K562 (cell line): Measurements from ENCODE around the gene ZFYVE28. TPM values are rescaled to one million over a fixed set of nuclear protein-coding genes. Genes with fewer than 3 reads are reported as not detected.
A peak's percentile ranks its signal among the peaks of the same experiment; 100 is the strongest.

Experiments
- ARID2 ChIP-seq: fragments of 450-650 bp; IDR thresholded peaks from 2 replicates; pipeline ENCODE4 v1.6.1; 2017; ENCODE audit warnings: antibody characterized with exemption, mild to moderate bottlenecking
- ATF7 ChIP-seq: fragments of 450-650 bp; IDR thresholded peaks from 2 replicates; pipeline ENCODE4 v1.7.1; 2014; ENCODE audit warnings: mild to moderate bottlenecking, moderate library complexity
- DMBX1 ChIP-seq: fragments of 250-450 bp; sonication (Bioruptor Pico); IDR thresholded peaks from 2 replicates; pipeline ENCODE4 v1.8.0; 2022; ENCODE audit warnings: inconsistent platforms, mild to moderate bottlenecking, moderate library complexity, borderline replicate concordance
- ESRRA ChIP-seq: fragments of 450-650 bp; IDR thresholded peaks from 2 replicates; pipeline ENCODE4 v1.6.1; 2014; ENCODE audit warnings: low read depth, mild to moderate bottlenecking, moderate library complexity, borderline replicate concordance
- GATAD2A ChIP-seq: fragments of 450-650 bp; IDR thresholded peaks from 2 replicates; pipeline ENCODE4 v1.6.1; 2017
- GTF2E2 ChIP-seq: fragments of 200-800 bp; sonication (Bioruptor generic); IDR thresholded peaks from 2 replicates; pipeline ENCODE4 v1.6.1; 2016; ENCODE audit warnings: missing genetic modification characterization, missing compliant biosample characterization
- HDAC1 ChIP-seq, 2 experiments: fragments of 450-650 bp; IDR thresholded peaks; 2 replicates each; pipeline ENCODE4 v1.6.1; 2016 to 2017; ENCODE audit warnings: inconsistent platforms in 1 of 2, mild to moderate bottlenecking in 1 of 2, moderate library complexity in 1 of 2
- HMGXB4 ChIP-seq: sonication (generic); formaldehyde crosslinking; IDR thresholded peaks from 2 replicates; pipeline ENCODE4 v1.8.1; 2023; ENCODE audit warnings: mild to moderate bottlenecking, missing genetic modification reagents
- HNRNPLL ChIP-seq: fragments of 200-400 bp; formaldehyde crosslinking; IDR thresholded peaks from 2 replicates; pipeline ENCODE4 v1.6.1; 2017; ENCODE audit warnings: low read length, low read depth, mild to moderate bottlenecking; ENCODE audit not compliant: poor library complexity, severe bottlenecking
- KLF13 ChIP-seq: fragments of 450-650 bp; IDR thresholded peaks from 2 replicates; pipeline ENCODE4 v1.6.1; 2016; ENCODE audit warnings: missing genetic modification characterization, low read depth, mild to moderate bottlenecking, missing compliant biosample characterization, moderate library complexity, borderline replicate concordance
- MYNN ChIP-seq, 2 experiments: sonication (generic); formaldehyde crosslinking in 1 of 2; IDR thresholded peaks; 2 replicates each; pipeline versions ENCODE4 v1.5.0 to v1.6.1; 2016 to 2020; ENCODE audit warnings: antibody characterized with exemption in 1 of 2, missing genetic modification reagents in 1 of 2
- NEUROD1 ChIP-seq: fragments of 150-350 bp; IDR thresholded peaks from 2 replicates; pipeline ENCODE4 v1.6.1; 2014; ENCODE audit warnings: borderline replicate concordance, low read length, low read depth; ENCODE audit not compliant: partially characterized antibody
- POLR2AphosphoS5 ChIP-seq: IDR thresholded peaks from 2 replicates; pipeline ENCODE4 v1.6.1; 2011; ENCODE audit warnings: mild to moderate bottlenecking, low read depth, low read length, moderate library complexity; ENCODE audit not compliant: control insufficient read depth, insufficient read depth
- POLR3G ChIP-seq: IDR thresholded peaks from 2 replicates; pipeline ENCODE4 v1.6.1; 2011; ENCODE audit not compliant: insufficient read length, insufficient replicate concordance; ENCODE audit errors: extremely low read depth
- RCOR1 ChIP-seq, 2 experiments: IDR thresholded peaks; 2 replicates each; pipeline ENCODE4 v1.6.1; 2012; ENCODE audit warnings: low read depth in 2 of 2, low read length in 2 of 2, borderline replicate concordance in 1 of 2, improper control_type of control experiment in 1 of 2
- SMAD4 ChIP-seq: fragments of 250-450 bp; sonication (Bioruptor Pico); conservative IDR thresholded peaks from 2 replicates; pipeline ENCODE4 v1.8.0; 2021; ENCODE audit warnings: inconsistent platforms, mild to moderate bottlenecking, moderate library complexity
- ZBTB8A ChIP-seq: fragments of 450-650 bp; IDR thresholded peaks from 2 replicates; pipeline ENCODE4 v1.6.1; 2018; ENCODE audit warnings: mild to moderate bottlenecking, moderate library complexity; ENCODE audit not compliant: partially characterized antibody
- ZNF174 ChIP-seq: fragments of 250-450 bp; sonication (Bioruptor Pico); IDR thresholded peaks from 2 replicates; pipeline ENCODE4 v1.4.0; 2020; ENCODE audit warnings: mild to moderate bottlenecking
- ZNF197 ChIP-seq: fragments of 200-800 bp; sonication (Bioruptor generic); IDR thresholded peaks from 2 replicates; pipeline ENCODE4 v1.6.1; 2016; ENCODE audit warnings: low read depth, missing genetic modification characterization, missing compliant biosample characterization
- ZNF592 ChIP-seq: fragments of 450-650 bp; IDR thresholded peaks from 2 replicates; pipeline ENCODE4 v1.6.1; 2017; ENCODE audit warnings: antibody characterized with exemption, mild to moderate bottlenecking
- polyA plus RNA-seq, 8 experiments: library from polyadenylated mRNA; depleted of rRNA in 4 of 8; stranded (reverse) in 5 of 8; unstranded in 3 of 8; fragments of >200 nt; fragmentation: Nextera tagmentation in 2 of 8; fragmentation: Illumina TruSeq in 1 of 8; extraction: Ambion mirVana in 2 of 8; extraction: Trizol in 1 of 8; gene quantifications; 2 replicates each; pipeline versions ENCODE4 v1.2.1 to v1.2.3, GENCODE V29; 2011 to 2014; ENCODE audit warnings: inconsistent platforms in 1 of 8, missing spikeins in 1 of 8
- total RNA-seq, 7 experiments: library from RNA; depleted of rRNA in 6 of 7; stranded (reverse); fragments of >200 nt in 6 of 7; fragmentation: Illumina TruSeq in 2 of 7; extraction: Trizol in 2 of 7; gene quantifications; 2 replicates each; pipeline versions ENCODE4 v1.2.1 to v1.2.3, GENCODE V29; 2011 to 2021; ENCODE audit warnings: low replicate concordance in 1 of 7
- TF ChIP-seq, protein P1 (sequence below), 2 experiments: fragments of 450-650 bp; IDR thresholded peaks; 2 replicates each; pipeline ENCODE4 v1.6.1; 2016

ZFYVE28 gene
- total and polyA plus RNA-seq, 9 of the 15 experiments (the other 6 are each of a cell fraction or from before 2014, with no cell fraction given) = 1.3 to 24.8 (median 8.9) TPM

- TF ChIP-seq, protein P1, sequence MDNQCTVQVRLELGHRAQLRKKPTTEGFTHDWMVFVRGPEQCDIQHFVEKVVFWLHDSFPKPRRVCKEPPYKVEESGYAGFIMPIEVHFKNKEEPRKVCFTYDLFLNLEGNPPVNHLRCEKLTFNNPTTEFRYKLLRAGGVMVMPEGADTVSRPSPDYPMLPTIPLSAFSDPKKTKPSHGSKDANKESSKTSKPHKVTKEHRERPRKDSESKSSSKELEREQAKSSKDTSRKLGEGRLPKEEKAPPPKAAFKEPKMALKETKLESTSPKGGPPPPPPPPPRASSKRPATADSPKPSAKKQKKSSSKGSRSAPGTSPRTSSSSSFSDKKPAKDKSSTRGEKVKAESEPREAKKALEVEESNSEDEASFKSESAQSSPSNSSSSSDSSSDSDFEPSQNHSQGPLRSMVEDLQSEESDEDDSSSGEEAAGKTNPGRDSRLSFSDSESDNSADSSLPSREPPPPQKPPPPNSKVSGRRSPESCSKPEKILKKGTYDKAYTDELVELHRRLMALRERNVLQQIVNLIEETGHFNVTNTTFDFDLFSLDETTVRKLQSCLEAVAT (IDR thresholded peaks at IDR 0.05) = 0 out of 4 replicates have a peak, but pooled peaks of 1 of the 2 experiments have one; percentile 65
- TF ChIP-seq DMBX1 (no peak), NEUROD1 (peak; percentile 81), RCOR1 (IDR thresholded peaks at IDR 0.05; ENCODE audit: borderline replicate concordance in 1 of 2, low read depth in 2 of 2, low read length in 2 of 2) (peak in 1 of 2 experiments; percentile 93; a peak in 2 of 4 replicates), ESRRA (peak; percentile 98), ARID2 (no peak), POLR2AphosphoS5 (peak; percentile 65; the same call in 1 of the 2 replicates), ZNF174 (CRISPR knock-in tag) (no peak), HNRNPLL (no peak), KLF13 (tag) (no peak), MYNN (IDR thresholded peaks at IDR 0.05) (peak; percentile 74; the same call in 1 of the 2 replicates), MYNN (CRISPR knock-in tag; IDR thresholded peaks at IDR 0.05) (no peak), ZNF197 (CRISPR knock-in tag) (peak; percentile 84), ZBTB8A (no peak), POLR3G (no peak), SMAD4 (CRISPR knock-in tag) (peak; percentile 87), GATAD2A (peak; percentile 88), HMGXB4 (CRISPR knock-in tag) (no peak), GTF2E2 (tag) (no peak), HDAC1 (IDR thresholded peaks at IDR 0.05) (peak in 1 of 2 experiments; percentile 78; a peak in 2 of 4 replicates), ATF7 (peak; percentile 61; the same call in 1 of the 2 replicates), ZNF592 (peak; percentile 75)
Measured at GRCh38 chr4:2395584-2395983, 22.9 kb downstream of the ZFYVE28 start (continued).
